Spinal cord (tissue), 10 donors: ENCODE data around the gene ETV2. TPM values are rescaled to one million over a fixed set of nuclear protein-coding genes. Genes with fewer than 3 reads are reported as not detected.

Source experiments
- DNase-seq, 6 donors: peaks; one replicate each; pipeline versions ENCODE4 v3.0.0 to v3.0.0-alpha.2; 2013 to 2015; ENCODE audit warnings: low spot score in 6 of 6, low read depth in 4 of 6
- H3K27ac ChIP-seq: one replicate; pipeline ENCODE4 v1.5.1; 2013; ENCODE audit warnings: low read depth, low read length, control low read depth
- H3K27me3 ChIP-seq: one replicate; pipeline ENCODE4 v1.6.1; 2013; ENCODE audit warnings: low read length; ENCODE audit not compliant: control insufficient read depth, insufficient read depth
- H3K36me3 ChIP-seq: one replicate; pipeline ENCODE4 v1.6.1; 2013; ENCODE audit warnings: low read length; ENCODE audit not compliant: control insufficient read depth, insufficient read depth
- H3K4me1 ChIP-seq: one replicate; pipeline ENCODE4 v1.6.1; 2013; ENCODE audit warnings: low read length; ENCODE audit not compliant: control insufficient read depth, insufficient read depth
- H3K4me3 ChIP-seq: one replicate; pipeline ENCODE4 v1.5.1; 2013; ENCODE audit warnings: low read depth, low read length, control low read depth
- H3K9me3 ChIP-seq: one replicate; pipeline ENCODE4 v1.6.1; 2013; ENCODE audit warnings: low read length; ENCODE audit not compliant: control insufficient read depth, insufficient read depth
- WGBS: methylation state at CpG from one replicate; pipeline ENCODE4 v1.1.5; 2013; ENCODE audit warnings: missing lambda C conversion rate; ENCODE audit not compliant: insufficient coverage; 5-methylcytosine and 5-hydroxymethylcytosine counted together
- polyA plus RNA-seq, 2 donors: library from polyadenylated mRNA; unstranded; fragments of 120-200 nt; gene quantifications; one replicate each; pipeline ENCODE4 v1.2.1, GENCODE V29; 2013; ENCODE audit not compliant: insufficient read length in 2 of 2
- total RNA-seq, 2 donors: library from RNA; depleted of rRNA in 1 of 2; stranded (reverse); fragments of 120-200 nt in 1 of 2; fragments of >200 nt in 1 of 2; gene quantifications; one replicate each; pipeline versions ENCODE4 v1.2.3 to v1.2.4, GENCODE V29; 2013 to 2014
- donor health status: healthy.

Gene ETV2
- total and polyA plus RNA-seq, 4 donors, result 0.59 to 4.6 (median 3.3) TPM

DNA sequence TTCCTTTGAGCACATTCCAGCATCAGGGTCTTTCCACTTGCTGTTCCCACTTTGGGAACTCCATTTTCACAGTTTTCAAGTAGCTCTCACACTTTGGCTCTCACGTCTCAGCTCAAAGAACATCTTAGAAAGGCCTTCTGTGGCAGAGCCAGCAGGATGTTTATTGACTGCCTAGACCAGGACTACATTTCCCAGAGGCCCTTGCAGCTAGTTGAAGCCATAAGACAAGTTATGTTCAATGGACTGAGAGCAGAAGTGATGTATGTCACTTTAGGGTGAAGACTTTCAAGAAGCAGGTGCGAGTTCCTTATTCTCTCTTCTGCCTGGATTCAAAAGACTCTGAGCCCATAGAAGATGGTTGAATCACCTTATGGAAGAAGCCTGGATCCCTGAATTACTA is 33.3 kb upstream of the ETV2 start:
- H3K4me3 ChIP-seq, result no peak overlapping the region
- H3K4me1 ChIP-seq, result peaks cover 13% of the 10 kb centered on the region
- no peaks in the 10 kb centered on the region for H3K36me3 ChIP-seq
- no peaks in the 10 kb centered on the region for H3K9me3 ChIP-seq
- H3K27me3 ChIP-seq, result no peaks in the 10 kb centered on the region
- WGBS, result 67% methylated on average over 1 of the region's 2 CpGs
- no peak for DNase-seq
- H3K27ac ChIP-seq, result no peak overlapping the region

DNA sequence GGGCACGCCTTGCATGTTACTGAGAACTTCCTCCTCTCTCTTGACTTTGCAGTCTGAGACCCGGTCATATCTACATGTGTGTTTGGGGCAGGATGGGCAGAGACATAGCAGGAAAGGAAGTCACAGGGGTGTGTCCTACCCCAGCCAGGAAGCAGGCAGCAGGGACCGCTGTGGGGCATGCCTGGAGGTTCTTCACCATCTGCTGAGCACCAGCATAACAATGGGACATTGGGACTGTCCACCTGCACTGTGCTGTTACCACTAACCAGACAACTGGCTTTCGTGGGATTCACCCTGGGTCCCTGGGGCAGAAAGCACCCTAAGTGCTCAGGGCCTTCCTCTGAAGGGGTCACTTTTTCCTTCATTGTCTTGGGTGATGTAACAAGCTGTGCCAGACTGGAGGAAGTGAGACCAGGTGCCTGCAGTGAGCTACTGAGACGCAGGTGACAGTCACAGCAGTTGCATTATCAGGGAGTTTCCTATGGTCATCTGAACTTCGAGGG is 31.6 kb upstream of the ETV2 start:
- Histone ChIP-seq H3K27ac (no peak overlapping the region), H3K9me3 (no peaks in the 10 kb centered on the region), H3K27me3 (no peaks in the 10 kb centered on the region), H3K4me3 (no peak overlapping the region), H3K4me1 (peaks cover 18% of the 10 kb centered on the region), H3K36me3 (peaks cover 2% of the 10 kb centered on the region)
- WGBS, result 65% methylated on average over 5 of the region's 6 CpGs
- no peak for DNase-seq

DNA sequence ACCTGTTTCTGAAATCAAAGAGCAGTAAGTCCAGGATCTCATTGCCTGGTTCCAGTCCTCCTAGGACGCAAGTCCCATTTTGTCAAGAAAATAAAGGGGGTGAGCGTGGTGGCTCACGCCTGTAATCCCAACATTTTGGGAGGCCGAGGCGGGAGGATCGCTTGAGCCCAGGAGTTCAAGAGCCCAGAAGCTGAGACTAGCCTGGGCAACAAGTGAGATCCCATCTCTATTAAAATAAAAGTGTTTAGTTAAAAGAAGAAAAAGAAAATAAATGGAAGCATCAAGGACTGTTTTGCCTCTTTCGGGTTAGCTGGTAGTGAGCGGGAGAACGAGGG is 29.4 kb upstream of the ETV2 start:
- no peak overlapping the region for H3K27ac ChIP-seq
- peaks cover 18% of the 10 kb centered on the region for H3K4me1 ChIP-seq
- no peaks in the 10 kb centered on the region for H3K9me3 ChIP-seq
- 40% methylated on average over 9 of the region's 9 CpGs for WGBS
- no peaks in the 10 kb centered on the region for H3K27me3 ChIP-seq
- DNase-seq, result no peak
- H3K36me3 ChIP-seq, result peaks cover 23% of the 10 kb centered on the region
- peak overlapping the region; percentile 84 for H3K4me3 ChIP-seq

DNA sequence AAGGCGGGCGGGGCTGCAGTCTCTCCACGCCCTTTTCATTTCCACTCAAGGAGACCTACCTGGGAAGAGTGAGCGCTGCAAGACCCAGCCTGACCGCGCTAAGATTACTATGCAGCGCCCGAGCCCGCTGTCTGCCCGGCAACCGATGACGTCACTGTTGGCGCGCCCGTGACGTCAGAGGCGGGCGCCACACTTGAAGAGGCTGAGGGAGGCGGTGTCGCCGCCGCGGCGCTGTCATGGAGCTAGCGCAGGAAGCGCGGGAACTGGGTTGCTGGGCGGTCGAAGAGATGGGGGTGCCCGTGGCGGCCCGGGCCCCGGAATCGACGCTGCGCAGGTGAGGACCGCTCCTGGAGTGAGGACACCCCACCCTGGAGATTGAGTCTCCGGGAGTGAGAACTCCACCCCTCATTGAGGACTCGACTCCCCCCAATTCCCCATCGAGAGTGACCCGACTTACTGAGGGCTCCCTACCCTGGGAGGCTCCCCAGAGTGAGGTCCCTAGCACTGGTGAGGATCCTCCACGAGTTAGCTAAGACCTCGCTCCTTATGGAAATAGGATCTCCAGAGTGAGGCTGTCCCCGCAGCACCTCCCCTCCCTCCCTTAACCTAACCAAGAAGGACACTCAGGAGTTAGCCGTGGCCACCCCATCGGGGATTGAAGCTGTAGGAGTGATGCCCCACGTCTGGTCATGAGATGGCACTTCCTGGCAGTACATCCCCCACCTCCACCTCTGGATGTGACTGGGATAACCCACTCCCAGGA is 28.8 kb upstream of the ETV2 start, which contains the start of gene HAUS5:
TSS of gene HAUS5 (plus strand) at position 177 of the 763 bp plus-strand sequence. CDS start at position 237, 60 bp downstream.
- peak within 1 kb of the TSS; percentile 84 for H3K4me3 ChIP-seq
- H3K9me3 ChIP-seq, result no peaks in the 10 kb centered on the region
- peaks cover 29% of the 10 kb centered on the region for H3K36me3 ChIP-seq
- peaks cover 18% of the 10 kb centered on the region for H3K4me1 ChIP-seq
- WGBS, result under 1% methylated on average over 44 of the region's 47 CpGs
- peak within 1 kb of the TSS; percentile 73 for H3K27ac ChIP-seq
- peak; percentile 80 to 97 (median 90) for DNase-seq
- H3K27me3 ChIP-seq, result no peaks in the 10 kb centered on the region

DNA sequence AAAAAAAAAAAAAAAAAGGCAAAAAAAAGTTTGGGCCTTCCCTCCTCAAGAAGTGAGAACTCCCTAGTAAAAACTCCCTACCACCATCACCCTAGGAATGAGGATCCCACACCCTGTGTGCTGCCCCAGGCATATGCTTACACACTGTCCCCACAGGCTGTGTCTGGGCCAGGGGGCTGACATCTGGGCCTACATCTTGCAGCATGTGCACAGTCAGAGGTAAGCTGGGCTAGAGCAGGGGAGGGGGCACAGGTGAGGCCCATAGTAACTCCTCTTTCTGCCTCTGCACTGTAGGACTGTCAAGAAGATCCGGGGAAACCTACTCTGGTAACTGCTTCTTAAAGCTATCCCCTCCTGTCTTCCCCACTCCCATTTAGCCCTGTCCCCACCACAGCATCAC is 28.0 kb upstream of the ETV2 start:
- no peaks in the 10 kb centered on the region for H3K27me3 ChIP-seq
- H3K9me3 ChIP-seq, result no peaks in the 10 kb centered on the region
- H3K4me1 ChIP-seq, result peaks cover 18% of the 10 kb centered on the region
- DNase-seq, result no peak
- peaks cover 37% of the 10 kb centered on the region for H3K36me3 ChIP-seq
- no peak overlapping the region for H3K4me3 ChIP-seq
- WGBS, result 93% methylated on average over 1 of the region's 1 CpG
- no peak overlapping the region for H3K27ac ChIP-seq

DNA sequence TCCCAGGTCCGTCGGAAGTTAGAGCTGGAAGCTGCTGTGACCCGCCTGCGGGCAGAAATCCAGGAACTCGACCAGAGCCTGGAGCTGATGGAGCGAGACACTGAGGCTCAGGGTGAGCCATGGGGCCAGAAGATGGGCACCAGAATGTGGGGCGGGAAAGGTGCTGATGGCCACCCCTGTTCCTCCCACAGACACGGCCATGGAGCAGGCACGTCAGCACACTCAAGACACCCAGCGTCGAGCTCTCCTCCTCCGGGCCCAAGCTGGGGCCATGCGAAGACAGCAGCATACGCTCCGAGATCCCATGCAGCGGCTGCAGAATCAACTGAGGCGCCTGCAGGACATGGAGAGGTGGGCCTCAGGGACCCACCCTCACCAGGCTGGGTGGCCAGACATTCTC is 26.5 kb upstream of the ETV2 start:
- Histone ChIP-seq H3K9me3 (no peaks in the 10 kb centered on the region), H3K4me1 (peaks cover 18% of the 10 kb centered on the region), H3K36me3 (peaks cover 52% of the 10 kb centered on the region), H3K27ac (no peak overlapping the region), H3K27me3 (no peaks in the 10 kb centered on the region), H3K4me3 (no peak overlapping the region)
- WGBS, result 97% methylated on average over 17 of the region's 17 CpGs
- no peak for DNase-seq

DNA sequence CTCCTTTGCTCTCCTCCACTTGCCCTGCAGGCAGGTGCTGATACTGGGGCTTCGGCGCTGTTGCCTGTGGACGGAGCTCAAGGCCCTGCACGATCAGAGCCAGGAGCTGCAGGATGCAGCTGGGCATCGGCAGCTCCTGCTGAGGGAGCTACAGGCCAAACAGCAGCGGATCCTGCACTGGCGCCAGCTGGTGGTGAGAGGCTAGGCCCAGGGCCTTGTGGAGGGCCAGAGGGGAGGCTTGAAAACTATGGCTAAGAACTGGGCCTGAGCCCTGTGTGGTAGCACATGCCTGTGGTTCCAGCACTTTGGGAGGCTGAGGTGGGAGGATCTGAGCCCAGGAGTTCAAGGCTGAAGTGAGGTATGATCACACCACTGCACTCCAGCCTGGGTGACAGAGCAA is 22.7 kb upstream of the ETV2 start:
- 72% methylated on average over 7 of the region's 7 CpGs for WGBS
- Histone ChIP-seq H3K27me3 (no peaks in the 10 kb centered on the region), H3K4me3 (no peak overlapping the region), H3K4me1 (no peaks in the 10 kb centered on the region), H3K9me3 (no peaks in the 10 kb centered on the region), H3K36me3 (peaks cover 80% of the 10 kb centered on the region), H3K27ac (no peak overlapping the region)
- DNase-seq, result no peak

DNA sequence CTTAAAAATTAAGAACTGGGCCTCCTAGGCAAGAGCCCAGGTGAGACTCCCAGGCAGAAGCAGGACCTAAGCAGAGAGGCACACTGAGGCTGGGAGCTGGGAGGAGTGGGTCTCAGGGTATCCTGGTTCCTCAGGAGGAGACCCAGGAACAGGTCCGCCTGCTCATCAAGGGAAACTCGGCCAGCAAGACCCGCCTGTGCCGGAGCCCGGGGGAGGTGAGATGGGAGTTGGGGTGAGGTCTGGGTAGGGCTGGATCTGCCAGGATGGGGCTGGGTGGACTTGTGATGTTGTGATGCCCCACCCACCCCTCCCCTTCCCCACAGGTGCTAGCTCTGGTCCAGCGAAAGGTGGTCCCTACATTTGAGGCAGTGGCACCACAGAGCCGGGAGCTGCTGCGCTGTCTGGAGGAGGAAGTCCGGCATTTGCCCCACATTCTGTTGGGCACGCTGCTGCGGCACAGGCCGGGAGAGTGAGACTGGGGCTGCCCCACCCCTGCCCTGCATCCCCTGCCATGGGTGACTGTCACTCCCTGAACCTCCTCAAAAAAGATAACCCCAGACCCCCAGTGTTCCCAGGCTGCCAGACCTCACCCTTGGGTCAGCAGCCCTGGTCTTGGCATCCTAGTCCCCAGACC is 22.1 kb upstream of the ETV2 start:
- Histone ChIP-seq H3K4me3 (no peak overlapping the region), H3K27me3 (no peaks in the 10 kb centered on the region), H3K9me3 (no peaks in the 10 kb centered on the region), H3K4me1 (no peaks in the 10 kb centered on the region), H3K36me3 (peaks cover 80% of the 10 kb centered on the region), H3K27ac (no peak overlapping the region)
- no peak for DNase-seq
- WGBS, result 98% methylated on average over 8 of the region's 12 CpGs

DNA sequence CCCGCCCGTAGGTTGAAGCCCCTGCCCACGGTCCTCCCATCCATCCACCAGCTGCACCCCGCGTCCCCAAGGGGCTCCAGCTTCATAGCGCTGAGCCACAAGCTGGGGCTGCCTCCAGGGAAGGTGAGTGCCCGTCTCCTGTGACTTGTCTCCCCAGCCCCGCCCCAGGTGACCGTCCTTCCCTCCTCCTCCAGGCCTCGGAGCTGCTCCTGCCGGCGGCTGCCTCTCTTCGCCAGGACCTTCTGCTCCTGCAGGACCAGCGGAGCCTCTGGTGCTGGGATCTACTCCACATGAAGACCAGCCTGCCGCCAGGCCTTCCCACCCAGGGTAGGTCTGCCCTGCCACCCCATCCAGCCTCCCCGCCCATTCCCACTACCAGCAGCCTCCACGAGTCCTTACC is 21.5 kb upstream of the ETV2 start:
- no peak for DNase-seq
- no peaks in the 10 kb centered on the region for H3K9me3 ChIP-seq
- no peaks in the 10 kb centered on the region for H3K27me3 ChIP-seq
- no peaks in the 10 kb centered on the region for H3K4me1 ChIP-seq
- H3K36me3 ChIP-seq, result peaks cover 77% of the 10 kb centered on the region
- H3K4me3 ChIP-seq, result no peak overlapping the region
- WGBS, result 93% methylated on average over 17 of the region's 17 CpGs
- H3K27ac ChIP-seq, result no peak overlapping the region

DNA sequence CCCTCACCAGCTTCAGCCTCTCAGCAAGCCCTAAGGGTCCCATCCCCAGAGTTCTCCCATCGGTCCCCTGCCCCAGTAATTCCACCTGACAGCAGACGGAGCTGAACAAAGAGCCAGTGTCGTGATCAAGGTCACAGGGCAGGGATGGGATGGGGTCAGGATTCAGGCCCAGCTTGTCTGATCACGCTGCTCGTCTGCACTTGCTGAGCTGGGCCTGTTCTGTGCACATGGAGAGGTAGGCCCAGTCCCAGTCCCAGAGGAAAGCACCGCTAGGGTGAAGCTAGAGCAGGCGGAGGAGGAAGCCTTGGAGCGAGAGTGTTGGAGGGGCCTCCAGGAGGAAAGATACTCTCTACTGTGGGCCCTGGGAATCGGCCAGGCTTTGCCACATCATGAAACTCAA is 19.8 kb upstream of the ETV2 start:
- Histone ChIP-seq H3K27me3 (no peaks in the 10 kb centered on the region), H3K9me3 (no peaks in the 10 kb centered on the region), H3K4me1 (no peaks in the 10 kb centered on the region), H3K27ac (no peak overlapping the region), H3K36me3 (peaks cover 61% of the 10 kb centered on the region), H3K4me3 (no peak overlapping the region)
- WGBS, result 95% methylated on average over 9 of the region's 9 CpGs
- no peak for DNase-seq
